ENCODE measurements around the gene SLC4A8. TPM values are rescaled to one million over a fixed set of nuclear protein-coding genes. Genes with fewer than 3 reads are reported as not detected.

The SLC4A8 gene
- total RNA-seq, 1 donor from 2014 or later = 2.4 TPM

DNA sequence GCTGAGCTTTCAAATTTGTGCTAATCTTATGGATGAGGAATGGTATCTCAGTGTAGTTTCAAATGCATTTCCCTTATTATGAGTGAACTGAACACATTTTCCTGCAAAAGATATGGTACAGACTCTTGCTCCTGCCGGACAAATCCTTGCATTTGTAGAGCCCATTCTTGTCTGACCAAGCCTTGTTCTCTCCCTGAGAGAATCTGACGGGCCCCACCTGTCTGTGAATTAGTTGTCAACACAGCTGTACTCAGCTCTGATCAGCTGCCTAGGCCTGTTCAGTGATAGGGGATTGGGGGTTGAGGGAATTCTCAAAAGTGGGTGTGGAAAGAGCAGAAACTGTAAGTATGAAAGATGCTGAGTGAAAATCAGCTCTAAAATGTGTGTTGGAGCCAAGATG is 123.6 kb downstream of the SLC4A8 start:
- Mint-ChIP-seq H3K36me3 (ENCODE audit: low read depth) (no peaks in the 10 kb centered on the region), H3K9me3 (ENCODE audit: low read depth) (peaks cover 7% of the 10 kb centered on the region), H3K27me3 (ENCODE audit: low read depth) (peaks cover 18% of the 10 kb centered on the region), H3K4me3 (ENCODE audit: unreplicated experiment) (no peak overlapping the region), H3K4me1 (ENCODE audit: low read depth) (peaks cover 2% of the 10 kb centered on the region), H3K27ac (ENCODE audit: unreplicated experiment) (no peak overlapping the region)
- no peak for DNase-seq (ENCODE audit: low spot score)
- TF ChIP-seq, protein P1, sequence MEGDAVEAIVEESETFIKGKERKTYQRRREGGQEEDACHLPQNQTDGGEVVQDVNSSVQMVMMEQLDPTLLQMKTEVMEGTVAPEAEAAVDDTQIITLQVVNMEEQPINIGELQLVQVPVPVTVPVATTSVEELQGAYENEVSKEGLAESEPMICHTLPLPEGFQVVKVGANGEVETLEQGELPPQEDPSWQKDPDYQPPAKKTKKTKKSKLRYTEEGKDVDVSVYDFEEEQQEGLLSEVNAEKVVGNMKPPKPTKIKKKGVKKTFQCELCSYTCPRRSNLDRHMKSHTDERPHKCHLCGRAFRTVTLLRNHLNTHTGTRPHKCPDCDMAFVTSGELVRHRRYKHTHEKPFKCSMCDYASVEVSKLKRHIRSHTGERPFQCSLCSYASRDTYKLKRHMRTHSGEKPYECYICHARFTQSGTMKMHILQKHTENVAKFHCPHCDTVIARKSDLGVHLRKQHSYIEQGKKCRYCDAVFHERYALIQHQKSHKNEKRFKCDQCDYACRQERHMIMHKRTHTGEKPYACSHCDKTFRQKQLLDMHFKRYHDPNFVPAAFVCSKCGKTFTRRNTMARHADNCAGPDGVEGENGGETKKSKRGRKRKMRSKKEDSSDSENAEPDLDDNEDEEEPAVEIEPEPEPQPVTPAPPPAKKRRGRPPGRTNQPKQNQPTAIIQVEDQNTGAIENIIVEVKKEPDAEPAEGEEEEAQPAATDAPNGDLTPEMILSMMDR (IDR thresholded peaks at IDR 0.05) = no peak

DNA sequence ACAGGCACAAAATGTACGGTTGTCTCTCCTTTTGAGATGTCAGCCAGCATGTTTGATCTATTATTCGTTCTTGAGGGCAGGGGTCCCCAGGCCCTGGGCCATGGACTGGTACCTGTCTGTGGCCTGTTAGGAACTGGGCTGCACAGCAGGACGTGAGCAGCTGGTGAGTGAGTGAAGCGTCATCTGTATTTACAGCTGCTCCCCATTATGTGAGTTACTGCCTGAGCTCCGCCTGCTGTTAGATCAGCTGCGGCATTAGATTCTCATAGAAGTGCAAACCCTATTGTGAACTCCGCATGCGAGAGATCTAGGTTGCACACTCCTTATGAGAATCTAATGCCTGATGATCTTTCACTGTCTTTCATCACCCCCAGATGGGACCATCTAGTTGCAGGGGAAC is 125.0 kb downstream of the SLC4A8 start:
- peaks cover 17% of the 10 kb centered on the region for H3K27me3 Mint-ChIP-seq (ENCODE audit: low read depth)
- peaks cover 2% of the 10 kb centered on the region for H3K4me1 Mint-ChIP-seq (ENCODE audit: low read depth)
- no peak overlapping the region for H3K27ac Mint-ChIP-seq (ENCODE audit: unreplicated experiment)
- no peak for DNase-seq (ENCODE audit: low spot score)
- peaks cover 12% of the 10 kb centered on the region for H3K9me3 Mint-ChIP-seq (ENCODE audit: low read depth)
- TF ChIP-seq, protein P1 (IDR thresholded peaks at IDR 0.05) = no peak
- H3K36me3 Mint-ChIP-seq (ENCODE audit: low read depth) = no peaks in the 10 kb centered on the region
- no peak overlapping the region for H3K4me3 Mint-ChIP-seq (ENCODE audit: unreplicated experiment)

Other genes starting within 250 kb of the SLC4A8 start
- gene POU6F1, start 206.8 kb upstream of the SLC4A8 start, total RNA-seq = 9.9 to 11.2 TPM (median 10.2 TPM) in 3 replicates
- gene DAZAP2, start 186.0 kb upstream of the SLC4A8 start, total RNA-seq = 76.9 to 95.6 TPM (median 77.9 TPM) in 3 replicates
- 2.0 to 8.5 TPM (median 8.0 TPM) in 3 replicates for gene SMAGP, start 154.4 kb upstream of the SLC4A8 start, total RNA-seq
- not detected in 3 replicates for gene BIN2, start 100.7 kb upstream of the SLC4A8 start, total RNA-seq
- gene CELA1, start 78.2 kb upstream of the SLC4A8 start, total RNA-seq = not detected in 3 replicates
- gene GALNT6, start 33.4 kb upstream of the SLC4A8 start, total RNA-seq = 0.90 to 1.5 TPM (median 1.1 TPM) in 3 replicates
- 3.8 to 4.4 TPM (median 4.1 TPM) in 3 replicates for gene SCN8A, start 166.4 kb downstream of the SLC4A8 start, total RNA-seq

All from chondrocyte (in vitro differentiated cells).